Activated CD4-positive, alpha-beta T cell treated with anti-CD3 and anti-CD28 coated beads, Interleukin-2, amount 50 U/mL, for 48 hours (primary cell): ENCODE data around the gene SREBF1.

ENCODE experiments used
- DNase-seq, 2 experiments: peaks; one replicate each; pipeline ENCODE4 v3.0.0-alpha.2; 2020

The SREBF1 gene

DNA sequence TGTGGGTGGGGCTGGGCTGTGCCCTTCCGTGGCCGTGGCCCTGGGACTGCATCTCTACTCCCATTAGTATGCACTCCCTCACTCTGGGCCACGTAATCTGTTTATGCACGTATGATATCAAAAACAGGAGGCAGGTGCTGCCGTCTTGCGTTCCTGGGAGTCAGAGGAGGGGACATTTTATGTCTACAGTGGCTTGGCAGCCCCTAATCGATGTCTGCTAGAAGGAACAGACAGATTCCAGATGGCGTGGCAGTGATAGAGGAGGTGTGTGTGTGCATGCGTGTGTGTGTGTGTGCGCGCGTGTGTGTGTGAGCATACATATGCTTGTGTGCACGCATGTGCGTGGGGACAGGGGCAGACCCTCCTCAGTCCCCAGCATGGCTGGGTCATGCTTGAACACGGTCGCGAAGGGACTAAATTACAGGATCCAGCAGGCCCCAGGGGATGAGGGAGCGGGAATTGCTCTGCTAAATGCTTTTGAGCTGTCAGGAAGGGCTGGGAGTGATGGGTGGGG is 44.7 kb downstream of the SREBF1 start:
- no peak for DNase-seq

- DNase-seq = no peak
Observed at GRCh38 chr17:17790637-17791464, 45.9 kb downstream of the SREBF1 start.

GRCh38 chr17:17789828-17790636 is 46.8 kb downstream of the SREBF1 start:
- DNase-seq = no peak

- DNase-seq = no peak
Observed at GRCh38 chr17:17789410-17789809, 47.4 kb downstream of the SREBF1 start.

- no peak for DNase-seq
Observed at GRCh38 chr17:17788967-17789366, 47.8 kb downstream of the SREBF1 start.

DNA sequence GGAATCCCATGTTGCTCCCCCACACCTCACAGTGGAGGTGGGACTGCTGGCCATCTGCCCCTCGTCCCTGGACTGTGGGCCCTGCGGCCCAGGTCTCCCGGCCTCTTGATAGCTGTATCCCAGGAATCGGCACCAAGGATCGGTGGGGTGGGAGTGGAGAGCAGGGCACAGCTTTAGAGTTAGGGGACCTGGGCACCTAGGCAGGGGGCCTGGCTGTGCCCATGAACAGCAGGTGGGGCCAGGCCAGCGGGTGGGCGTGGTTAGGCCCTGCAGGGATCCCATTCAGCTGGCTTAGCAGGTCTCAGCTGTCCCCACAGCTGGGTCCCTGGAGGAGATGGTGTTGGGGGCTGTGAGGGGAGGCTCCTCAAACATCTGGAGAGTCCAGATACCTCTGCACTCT is 49.2 kb downstream of the SREBF1 start:
- DNase-seq = no peak

GRCh38 chr17:17786998-17787397 is 49.8 kb downstream of the SREBF1 start:
- no peak for DNase-seq

DNA sequence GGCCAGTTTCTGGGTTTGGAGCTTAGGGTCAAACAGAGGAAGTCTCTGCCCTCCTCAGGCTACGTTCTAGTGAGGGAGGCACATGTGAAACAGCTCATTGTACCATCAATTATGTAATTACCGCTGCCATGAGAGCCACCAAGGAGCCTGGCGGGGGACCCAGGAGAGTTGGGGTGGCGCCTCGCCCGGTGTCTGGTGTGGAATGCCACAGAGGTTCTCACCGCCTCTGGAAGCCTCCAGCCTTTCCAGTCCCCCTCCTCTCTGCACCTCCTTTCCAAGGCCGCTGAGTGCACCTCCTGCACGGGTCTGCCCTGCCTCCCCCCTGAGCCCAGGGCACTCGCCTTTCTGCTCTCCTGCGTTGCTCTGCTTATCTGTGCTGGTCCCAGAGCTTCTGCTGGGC is 51.4 kb downstream of the SREBF1 start:
- DNase-seq = no peak

DNA sequence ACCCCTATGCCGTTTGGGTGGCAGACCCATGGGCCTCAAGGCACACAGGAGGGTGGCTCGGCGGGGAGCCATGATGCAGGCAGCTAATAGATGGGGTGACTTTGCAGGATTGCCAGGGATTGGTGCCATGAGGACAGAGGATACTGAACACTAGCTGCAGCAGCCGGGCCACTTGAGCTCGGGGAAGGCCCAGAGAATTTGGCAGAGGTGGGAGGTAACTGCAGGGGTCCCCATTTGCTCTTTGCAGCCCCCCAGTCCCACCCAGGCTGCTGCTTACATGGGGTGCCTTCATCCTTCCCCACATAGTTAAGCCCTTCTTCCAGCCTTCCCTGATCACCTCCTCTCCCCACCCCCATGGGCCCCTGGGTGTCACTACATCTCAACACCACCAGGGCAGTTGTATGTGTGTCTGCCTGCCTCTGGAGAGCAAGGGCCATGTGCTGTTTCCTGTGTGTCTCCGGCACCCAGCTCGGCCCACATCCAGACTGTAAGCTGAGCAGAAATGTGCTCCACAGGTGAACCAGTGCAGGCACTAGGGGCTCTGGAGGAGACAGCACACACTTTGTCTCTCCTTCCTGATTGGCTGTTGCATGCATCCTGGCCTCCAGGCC is 52.0 kb downstream of the SREBF1 start:
- peak in 1 of 2 experiments; percentile 25 for DNase-seq

GRCh38 chr17:17783825-17784656 is 52.7 kb downstream of the SREBF1 start:
- peak in 1 of 2 experiments; percentile 7 for DNase-seq

GRCh38 chr17:17783116-17783824 is 53.5 kb downstream of the SREBF1 start:
- peak; percentile 60 to 63 for DNase-seq

DNA sequence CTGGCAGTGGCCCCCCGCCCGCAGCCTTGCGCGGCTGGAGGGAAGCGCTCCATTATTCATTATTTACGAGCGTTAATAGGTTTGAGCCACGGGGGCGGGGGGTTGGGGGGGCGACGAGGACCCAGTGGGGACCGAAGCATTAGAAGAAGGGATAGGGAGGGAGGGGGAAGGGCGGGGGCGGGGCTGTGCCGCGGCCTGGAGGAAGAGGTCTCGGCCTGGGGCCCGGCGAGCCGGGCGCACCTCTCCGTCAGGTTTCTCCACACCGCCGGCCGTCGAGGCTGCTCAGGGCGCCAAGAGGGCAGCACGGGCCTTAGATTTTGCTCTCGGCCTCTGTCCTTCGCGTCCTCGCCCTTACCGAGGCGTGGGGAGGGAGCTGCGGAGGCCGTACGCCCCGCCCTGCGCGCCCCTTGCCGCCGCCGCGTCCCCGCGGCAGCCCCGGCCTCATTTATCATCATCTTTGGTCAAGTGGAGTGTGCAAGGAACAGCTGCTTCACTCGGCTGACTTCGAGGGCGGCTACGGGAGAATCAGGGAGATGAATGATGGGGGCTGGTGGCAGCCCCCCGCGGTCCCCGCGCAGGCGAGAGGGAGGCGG is 54.2 kb downstream of the SREBF1 start:
- peak; percentile 17 to 20 for DNase-seq

DNA sequence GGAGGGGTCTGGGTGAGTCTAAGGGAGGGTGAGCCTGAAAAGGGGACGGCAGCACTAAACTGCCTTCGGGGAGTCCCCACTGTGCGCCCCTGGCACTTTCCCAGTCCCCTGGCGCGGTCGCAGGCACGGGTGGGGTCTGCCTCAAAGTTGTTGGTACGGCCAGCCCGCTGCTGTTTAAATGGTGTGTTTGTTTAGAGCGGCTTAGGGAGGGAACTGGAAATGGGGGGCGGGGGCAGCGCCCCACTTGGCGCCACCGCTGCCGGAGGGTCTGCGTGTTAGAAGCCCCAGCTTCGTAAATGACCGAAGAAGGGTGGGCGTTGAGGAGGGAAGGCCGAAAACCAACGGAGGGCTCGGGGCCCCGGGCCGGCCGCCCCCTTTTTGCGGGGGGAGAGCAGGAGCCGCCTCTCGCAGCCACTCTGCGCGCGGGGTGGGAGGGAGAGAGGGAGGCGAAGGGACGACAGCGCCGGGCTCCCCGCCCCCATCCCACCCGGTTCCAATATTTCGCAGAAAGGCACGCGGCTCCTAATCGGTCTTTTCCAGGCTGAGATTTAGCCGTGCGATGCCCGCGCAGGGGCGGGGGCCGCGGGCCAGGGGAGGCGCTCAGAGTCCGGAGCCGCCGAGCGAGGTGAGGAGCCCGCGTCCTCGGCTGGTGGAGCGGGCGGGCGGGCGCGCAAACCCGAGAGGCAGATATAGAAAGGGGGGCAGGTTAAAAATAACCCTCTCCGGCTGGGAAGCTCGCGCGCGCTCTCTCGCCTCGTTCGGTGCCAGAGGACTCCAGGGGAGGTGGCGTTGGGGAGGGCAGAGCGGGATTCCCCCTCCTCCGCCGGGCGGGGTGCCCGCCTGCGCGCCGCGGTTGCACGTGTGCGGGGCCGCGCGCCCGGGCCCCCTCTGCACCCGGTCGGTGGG is 54.9 kb downstream of the SREBF1 start:
- DNase-seq = peak; percentile 22 to 36

DNA sequence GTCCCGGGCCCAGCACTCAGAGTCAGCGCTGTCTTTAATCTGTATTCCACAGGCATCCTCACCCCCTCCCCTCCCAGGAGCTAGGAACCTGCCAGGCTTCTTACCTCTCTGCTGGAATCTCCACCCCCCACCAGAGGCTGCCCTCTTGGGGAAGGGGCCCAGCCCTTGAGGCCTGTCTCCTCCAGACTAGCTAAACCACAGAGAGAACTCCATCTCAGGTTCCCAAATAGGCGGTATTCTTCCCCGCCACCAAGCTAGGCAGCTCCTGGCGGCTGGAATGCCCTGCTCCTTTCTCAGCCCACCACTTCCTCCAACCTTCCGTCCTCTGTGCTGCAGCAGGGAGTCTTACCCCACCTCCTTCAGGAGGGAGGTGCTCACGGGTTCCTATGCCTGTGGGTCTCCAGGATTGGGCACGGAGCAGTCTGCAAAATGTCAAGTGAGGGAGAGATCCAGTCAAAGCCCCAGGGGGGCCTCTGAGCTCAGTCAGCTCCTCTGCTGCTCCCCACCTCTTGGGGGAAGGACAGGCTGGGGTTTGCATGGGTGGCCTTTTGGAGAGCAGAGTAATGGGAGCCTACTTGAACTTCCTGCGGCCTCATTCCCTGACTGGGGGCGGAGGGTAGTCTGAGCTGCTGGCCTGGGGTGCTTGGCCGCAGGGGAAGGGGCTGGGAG is 55.7 kb downstream of the SREBF1 start:
- DNase-seq = no peak

GRCh38 chr17:17779015-17779611 is 57.7 kb downstream of the SREBF1 start:
- DNase-seq = no peak

DNA sequence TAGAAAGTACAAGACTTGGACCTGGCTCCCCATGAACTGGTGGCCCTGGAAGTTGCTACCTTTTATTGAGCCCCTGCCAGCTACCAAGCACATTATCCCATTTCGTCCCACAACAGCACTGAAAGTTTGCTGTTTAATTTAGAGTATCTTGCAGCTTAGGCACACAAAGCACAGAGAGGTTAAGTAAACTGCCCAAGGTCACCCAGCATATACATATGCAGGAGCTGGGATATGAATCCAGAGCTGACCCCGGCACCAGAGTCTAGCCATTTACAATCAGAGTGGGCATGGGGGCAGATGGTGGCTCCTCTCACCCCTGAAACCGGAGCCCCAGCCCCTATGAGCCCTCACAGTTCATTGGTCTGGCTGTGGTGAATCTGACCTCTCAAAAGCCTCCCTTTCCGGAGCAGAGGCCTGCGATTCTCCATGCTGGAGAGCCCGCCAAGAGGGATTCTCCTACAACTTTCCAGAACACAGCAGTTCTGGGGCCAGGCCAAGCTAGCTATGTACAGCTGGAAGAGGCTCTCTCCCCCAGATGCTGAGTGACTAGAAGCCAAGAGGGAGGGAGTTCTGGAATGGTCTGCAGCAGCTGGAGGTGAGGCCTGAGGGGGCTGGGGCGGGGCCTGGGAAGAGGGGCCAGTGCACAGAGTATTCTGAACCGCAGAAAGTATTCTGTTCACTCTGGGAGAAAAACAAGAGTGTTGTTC is 58.3 kb downstream of the SREBF1 start:
- no peak for DNase-seq

GRCh38 chr17:17776889-17777288 is 59.9 kb downstream of the SREBF1 start:
- DNase-seq = no peak
